GM19452 (cell line): ENCODE data around the gene TFAM.
A peak's percentile ranks its signal among the peaks of the same experiment; 100 is the strongest.

ENCODE experiments used
- ATAC-seq: cut with Tn5 transposase; IDR thresholded peaks from one replicate; pipeline ENCODE4 v1.9.1; 2021; ENCODE audit not compliant: unreplicated experiment

TFAM gene

GRCh38 chr10:58384999-58385783 is at the start of gene TFAM:
Gene TFAM, plus strand, starts transcription at chr10:58385410. Its CDS starts 138 bp downstream, at chr10:58385548.
- ATAC-seq, result peak; percentile 74

- no peak for ATAC-seq
Observed at GRCh38 chr10:58336242-58336641, 49.0 kb upstream of the TFAM start.

- ATAC-seq, result no peak
Observed at GRCh38 chr10:58341422-58341821, 43.8 kb upstream of the TFAM start.

GRCh38 chr10:58341947-58342346 is 43.3 kb upstream of the TFAM start:
- ATAC-seq, result no peak

- ATAC-seq, result no peak
Observed at GRCh38 chr10:58347967-58348366, 37.2 kb upstream of the TFAM start.

GRCh38 chr10:58348571-58349033 is 36.6 kb upstream of the TFAM start:
- ATAC-seq, result no peak

GRCh38 chr10:58350023-58350422 is 35.2 kb upstream of the TFAM start:
- ATAC-seq, result no peak

GRCh38 chr10:58350619-58351323 is 34.4 kb upstream of the TFAM start:
- no peak for ATAC-seq

GRCh38 chr10:58351616-58352578 is 33.3 kb upstream of the TFAM start:
- no peak for ATAC-seq

GRCh38 chr10:58352956-58353610 is 32.1 kb upstream of the TFAM start:
- ATAC-seq, result no peak

- ATAC-seq, result no peak
Observed at GRCh38 chr10:58356756-58357155, 28.5 kb upstream of the TFAM start.

GRCh38 chr10:58358314-58358933 is 26.8 kb upstream of the TFAM start:
- ATAC-seq, result no peak

- ATAC-seq, result no peak
Observed at GRCh38 chr10:58358947-58359346, 26.3 kb upstream of the TFAM start.

GRCh38 chr10:58359541-58359940 is 25.7 kb upstream of the TFAM start:
- no peak for ATAC-seq

GRCh38 chr10:58360412-58361004 is 24.7 kb upstream of the TFAM start:
- ATAC-seq, result no peak

- ATAC-seq, result no peak
Observed at GRCh38 chr10:58361353-58361752, 23.9 kb upstream of the TFAM start.

- ATAC-seq, result no peak
Observed at GRCh38 chr10:58362027-58362789, 23.0 kb upstream of the TFAM start.

- no peak for ATAC-seq
Observed at GRCh38 chr10:58367069-58367468, 18.1 kb upstream of the TFAM start.

- no peak for ATAC-seq
Observed at GRCh38 chr10:58371473-58371872, 13.7 kb upstream of the TFAM start.
